Endothelial cell (in vitro differentiated cells): ENCODE results near the gene ZNF664. TPM values are rescaled to one million over a fixed set of nuclear protein-coding genes. Genes with fewer than 3 reads are reported as not detected.

Experiments
- DNase-seq: peaks from one replicate; pipeline ENCODE4 v3.0.0; 2021; ENCODE audit warnings: low spot score
- H3K27ac Mint-ChIP-seq: one replicate; pipeline ENCODE4 v1.8.0; 2021; ENCODE audit warnings: mixed read lengths, inconsistent platforms; ENCODE audit not compliant: unreplicated experiment
- H3K27me3 Mint-ChIP-seq: one replicate; pipeline ENCODE4 v1.8.0; 2021; ENCODE audit warnings: mild to moderate bottlenecking, moderate library complexity, mixed read lengths, inconsistent platforms; ENCODE audit not compliant: unreplicated experiment
- H3K36me3 Mint-ChIP-seq: one replicate; pipeline ENCODE4 v1.8.0; 2021; ENCODE audit warnings: mild to moderate bottlenecking, low read depth, mixed read lengths, inconsistent platforms; ENCODE audit not compliant: unreplicated experiment
- H3K4me1 Mint-ChIP-seq: one replicate; pipeline ENCODE4 v1.8.0; 2021; ENCODE audit warnings: mild to moderate bottlenecking, mixed read lengths, inconsistent platforms; ENCODE audit not compliant: unreplicated experiment
- H3K4me3 Mint-ChIP-seq: one replicate; pipeline ENCODE4 v1.8.0; 2021; ENCODE audit warnings: mild to moderate bottlenecking, mixed read lengths, inconsistent platforms; ENCODE audit not compliant: unreplicated experiment
- H3K9me3 Mint-ChIP-seq: one replicate; pipeline ENCODE4 v1.8.0; 2021; ENCODE audit warnings: mixed read lengths, inconsistent platforms; ENCODE audit not compliant: unreplicated experiment
- total RNA-seq: library from RNA; stranded (reverse); fragmentation: NEBNext Ultra II Directional; extraction: Animal tissue kit (Norgen Biotek cat#: 25700); gene quantifications from one replicate; pipeline ENCODE4 v1.2.1, GENCODE V29; 2021; ENCODE audit not compliant: unreplicated experiment
- TF ChIP-seq, protein P1 (sequence below): fragments of 200-600 bp; sonication (generic); IDR thresholded peaks from one replicate; pipeline ENCODE4 v1.5.0; 2021; ENCODE audit warnings: antibody characterized with exemption; ENCODE audit not compliant: unreplicated experiment

Gene ZNF664
- total RNA-seq, 1 donor from 2014 or later, result 119 TPM

DNA sequence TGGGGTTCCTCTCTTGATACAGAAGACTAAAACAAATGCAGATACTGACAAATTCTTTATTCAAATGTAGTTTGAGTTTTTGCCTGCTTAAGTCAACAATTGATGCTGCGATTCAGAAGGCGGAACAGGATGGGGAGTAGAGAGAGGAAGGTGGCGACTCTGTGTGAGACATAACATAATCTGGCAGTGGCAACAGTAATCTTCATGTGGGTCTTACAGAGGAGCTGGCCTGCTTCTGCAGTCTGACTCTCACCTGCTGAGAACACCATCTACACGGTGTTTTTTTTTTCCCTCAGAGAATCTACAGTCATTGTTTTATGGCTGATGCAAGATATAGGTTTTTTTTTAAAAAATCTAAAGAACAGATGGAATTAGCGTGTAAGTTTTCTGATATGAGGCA lies 10.5 kb upstream of the ZNF664 start:
- Mint-ChIP-seq H3K4me3 (no peak overlapping the region), H3K4me1 (peaks cover 4% of the 10 kb centered on the region), H3K27me3 (no peaks in the 10 kb centered on the region), H3K36me3 (peaks cover 4% of the 10 kb centered on the region), H3K27ac (no peak overlapping the region), H3K9me3 (no peaks in the 10 kb centered on the region)
- DNase-seq, result no peak
- TF ChIP-seq, protein P1, sequence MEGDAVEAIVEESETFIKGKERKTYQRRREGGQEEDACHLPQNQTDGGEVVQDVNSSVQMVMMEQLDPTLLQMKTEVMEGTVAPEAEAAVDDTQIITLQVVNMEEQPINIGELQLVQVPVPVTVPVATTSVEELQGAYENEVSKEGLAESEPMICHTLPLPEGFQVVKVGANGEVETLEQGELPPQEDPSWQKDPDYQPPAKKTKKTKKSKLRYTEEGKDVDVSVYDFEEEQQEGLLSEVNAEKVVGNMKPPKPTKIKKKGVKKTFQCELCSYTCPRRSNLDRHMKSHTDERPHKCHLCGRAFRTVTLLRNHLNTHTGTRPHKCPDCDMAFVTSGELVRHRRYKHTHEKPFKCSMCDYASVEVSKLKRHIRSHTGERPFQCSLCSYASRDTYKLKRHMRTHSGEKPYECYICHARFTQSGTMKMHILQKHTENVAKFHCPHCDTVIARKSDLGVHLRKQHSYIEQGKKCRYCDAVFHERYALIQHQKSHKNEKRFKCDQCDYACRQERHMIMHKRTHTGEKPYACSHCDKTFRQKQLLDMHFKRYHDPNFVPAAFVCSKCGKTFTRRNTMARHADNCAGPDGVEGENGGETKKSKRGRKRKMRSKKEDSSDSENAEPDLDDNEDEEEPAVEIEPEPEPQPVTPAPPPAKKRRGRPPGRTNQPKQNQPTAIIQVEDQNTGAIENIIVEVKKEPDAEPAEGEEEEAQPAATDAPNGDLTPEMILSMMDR, result no peak

DNA sequence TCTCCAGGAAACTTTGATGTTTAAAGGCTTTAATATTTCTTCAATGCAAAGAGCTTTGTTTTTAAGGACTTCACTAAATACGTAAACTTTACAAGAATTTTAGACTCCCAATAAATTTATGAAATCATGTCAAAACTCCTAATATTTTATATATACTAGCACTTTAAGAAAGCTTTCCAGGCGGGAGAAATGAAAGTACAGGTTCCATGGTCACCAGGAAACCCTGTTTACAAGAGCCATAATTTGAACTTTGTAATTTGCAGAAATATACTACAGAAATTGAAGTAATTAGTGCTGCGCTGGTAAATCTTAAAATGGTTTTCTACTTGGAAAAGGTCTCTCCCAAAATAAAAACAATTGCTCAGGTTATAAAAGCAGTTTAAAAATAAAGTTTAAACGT lies 9.2 kb upstream of the ZNF664 start:
- DNase-seq, result no peak
- peaks cover 4% of the 10 kb centered on the region for H3K4me1 Mint-ChIP-seq
- H3K27ac Mint-ChIP-seq, result no peak overlapping the region
- TF ChIP-seq, protein P1, result no peak
- no peaks in the 10 kb centered on the region for H3K27me3 Mint-ChIP-seq
- peaks cover 6% of the 10 kb centered on the region for H3K36me3 Mint-ChIP-seq
- no peaks in the 10 kb centered on the region for H3K9me3 Mint-ChIP-seq
- H3K4me3 Mint-ChIP-seq, result no peak overlapping the region

DNA sequence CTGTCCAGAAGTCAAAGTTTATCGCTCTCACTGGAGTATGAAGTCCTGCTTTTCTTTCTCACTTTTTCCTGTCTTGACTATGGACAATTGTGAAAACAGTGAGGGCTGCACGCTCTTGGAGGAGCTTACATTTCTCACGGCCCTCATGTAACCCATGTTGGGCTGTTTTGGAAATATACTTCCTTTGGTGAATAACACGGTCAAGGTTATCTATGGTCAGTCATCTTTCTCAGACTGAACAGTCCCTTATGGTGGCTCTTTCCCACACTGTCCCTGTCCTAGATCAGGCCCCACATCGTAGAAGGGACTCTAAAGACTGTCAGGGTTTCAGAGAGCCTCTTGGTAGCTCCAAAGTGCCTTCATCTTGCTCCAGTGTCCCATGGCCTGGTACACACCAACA lies 7.6 kb upstream of the ZNF664 start:
- TF ChIP-seq, protein P1, result no peak
- Mint-ChIP-seq H3K27me3 (no peaks in the 10 kb centered on the region), H3K9me3 (no peaks in the 10 kb centered on the region), H3K4me1 (peaks cover 4% of the 10 kb centered on the region), H3K27ac (no peak overlapping the region), H3K36me3 (peaks cover 6% of the 10 kb centered on the region), H3K4me3 (no peak overlapping the region)
- DNase-seq, result no peak

DNA sequence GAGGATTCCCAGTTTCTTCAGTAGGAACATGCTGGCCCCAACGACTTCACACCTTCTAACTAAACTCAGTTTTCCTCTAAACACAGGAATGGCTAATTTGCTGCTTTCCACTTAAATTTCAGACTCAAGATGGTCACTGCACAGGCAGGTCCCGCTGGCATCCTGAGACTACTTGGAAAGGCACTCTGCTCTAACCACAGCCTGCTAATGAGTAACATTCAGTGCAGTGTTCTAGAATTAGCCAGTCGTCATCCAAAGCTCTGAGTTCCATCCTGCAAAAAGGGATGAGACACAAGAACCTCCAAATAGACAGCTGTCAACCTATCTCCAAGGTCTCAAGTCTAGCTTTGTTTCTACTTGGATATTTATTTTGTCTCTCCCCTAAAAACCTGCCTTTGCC lies 6.4 kb upstream of the ZNF664 start:
- H3K27me3 Mint-ChIP-seq, result peaks cover 5% of the 10 kb centered on the region
- H3K9me3 Mint-ChIP-seq, result no peaks in the 10 kb centered on the region
- peaks cover 9% of the 10 kb centered on the region for H3K36me3 Mint-ChIP-seq
- no peak overlapping the region for H3K4me3 Mint-ChIP-seq
- H3K4me1 Mint-ChIP-seq, result peaks cover 7% of the 10 kb centered on the region
- no peak for DNase-seq
- TF ChIP-seq, protein P1, result no peak
- H3K27ac Mint-ChIP-seq, result no peak overlapping the region

DNA sequence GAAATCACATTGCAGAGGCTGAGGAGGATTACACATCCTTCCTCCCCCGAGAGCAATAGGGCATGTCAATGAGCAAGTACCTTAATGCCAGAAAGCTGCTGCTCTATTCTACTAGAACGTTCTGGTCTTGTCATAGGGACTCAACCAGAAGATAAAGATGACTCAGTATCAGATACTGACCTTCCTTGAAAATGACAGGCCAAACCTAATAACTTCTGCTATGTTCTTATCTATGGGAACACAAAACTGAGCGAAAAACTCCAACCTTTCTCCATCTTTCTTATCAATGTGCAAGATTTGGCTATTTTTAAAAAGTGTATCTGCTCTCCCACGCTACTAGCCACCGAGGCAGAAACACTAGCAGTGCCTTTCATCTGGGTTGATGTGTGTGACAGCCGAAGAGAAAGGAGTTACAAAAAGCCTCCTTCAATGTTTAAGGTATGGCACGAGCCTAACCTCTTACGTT lies 5.9 kb upstream of the ZNF664 start:
- H3K4me3 Mint-ChIP-seq, result no peak overlapping the region
- H3K27me3 Mint-ChIP-seq, result peaks cover 6% of the 10 kb centered on the region

More for the DNA sequence above, 5.9 kb upstream of the ZNF664 start:
- Mint-ChIP-seq H3K27ac (no peak overlapping the region), H3K36me3 (peaks cover 11% of the 10 kb centered on the region), H3K9me3 (no peaks in the 10 kb centered on the region), H3K4me1 (peaks cover 8% of the 10 kb centered on the region)
- DNase-seq, result no peak
- TF ChIP-seq, protein P1, result no peak
